HepG2 (cell line): ENCODE data around the gene ZDHHC8. TPM values are rescaled to one million over a fixed set of nuclear protein-coding genes. Genes with fewer than 3 reads are reported as not detected.

Experiments used
- ATAC-seq: fragments of 200-7000 bp; cut with Tn5 transposase; 3 replicates; pipeline ENCODE4 v1.9.1; 2020; ENCODE audit warnings: mild to moderate bottlenecking, moderate library complexity
- BruUV-seq: library from RNA; stranded (reverse); fragments of 400-500 nt; replicated peaks from 2 replicates; lab custom pipeline; 2021; lab: Mats Ljungman, UMichigan
- CTCF ChIA-PET: fragments of 300-600 bp; formaldehyde crosslinking; extraction: SDS; loops from one replicate; lab custom pipeline; 2021; ENCODE audit warnings: low total read pairs, inconsistent platforms, low intra/inter-chr PET ratio; lab: Yijun Ruan, JAX
- POLR2A ChIA-PET: fragments of 350-600 bp; sonication (Branson Sonifier 250); formaldehyde crosslinking; loops from one replicate; lab custom pipeline; 2020; ENCODE audit warnings: antibody characterized with exemption, inconsistent platforms; lab: Yijun Ruan, JAX
- DNase-seq: peaks from one replicate; pipeline ENCODE4 v3.0.0-alpha.2; 2015; ENCODE audit warnings: low spot score
- FAIRE-seq: peaks from 3 replicates; lab custom pipeline; 2011; peaks lifted over from hg19 to GRCh38; lab: Jason Lieb, UNC
- H2AFZ ChIP-seq: one replicate; pipeline ENCODE4 v1.6.1; 2011; ENCODE audit warnings: low read length, inconsistent platforms
- H3K27ac ChIP-seq: fragments of 300-600 bp; 3 replicates; pipeline ENCODE4 v1.8.0; 2011; ENCODE audit warnings: mixed run types, mild to moderate bottlenecking, mixed read lengths, low read length, inconsistent platforms; ENCODE audit not compliant: insufficient read depth; ENCODE audit errors: extremely low read length
- H3K27me3 ChIP-seq, 2 experiments: fragments of 200-600 bp in 1 of 2; 2 replicates in 1 of 2; 3 replicates in 1 of 2; pipeline versions ENCODE4 v1.6.0 to v1.8.0; 2011; ENCODE audit warnings: low read length in 2 of 2, mild to moderate bottlenecking in 2 of 2, moderate library complexity in 2 of 2, inconsistent platforms in 1 of 2; ENCODE audit not compliant: insufficient read depth in 2 of 2, control insufficient read depth in 1 of 2
- H3K36me3 ChIP-seq, 2 experiments: fragments of 200-600 bp in 1 of 2; replicated peaks in 1 of 2; 2 replicates in 1 of 2; 3 replicates in 1 of 2; pipeline versions ENCODE4 v1.5.1 to v1.8.0; 2011; ENCODE audit warnings: low read length in 2 of 2, inconsistent platforms in 1 of 2; ENCODE audit not compliant: insufficient read depth in 2 of 2, control insufficient read depth in 1 of 2
- H3K4me1 ChIP-seq: 2 replicates; pipeline ENCODE4 v1.5.1; 2012; ENCODE audit warnings: low read length, inconsistent platforms; ENCODE audit not compliant: insufficient read depth
- H3K4me2 ChIP-seq: 2 replicates; pipeline ENCODE4 v1.6.0; 2011; ENCODE audit warnings: low read depth, low read length, inconsistent platforms
- H3K4me3 ChIP-seq, 3 experiments: fragments of 200-600 bp in 1 of 3; sonication (generic), shearing (Covaris generic) in 1 of 3; replicated peaks in 1 of 3; 2 replicates each; pipeline ENCODE4 v1.5.1; 2011 to 2016; ENCODE audit warnings: low read length in 3 of 3, inconsistent platforms in 2 of 3, low read depth in 2 of 3, mild to moderate bottlenecking in 2 of 3, control low read depth in 1 of 3, mixed read lengths in 1 of 3; ENCODE audit not compliant: insufficient read depth in 1 of 3
- H3K79me2 ChIP-seq: one replicate; pipeline ENCODE4 v1.6.1; 2011; ENCODE audit warnings: low read length, inconsistent platforms; ENCODE audit not compliant: insufficient read depth
- H3K9ac ChIP-seq: 2 replicates; pipeline ENCODE4 v1.6.0; 2011; ENCODE audit warnings: mild to moderate bottlenecking, low read depth, low read length, inconsistent platforms; ENCODE audit not compliant: insufficient read depth
- H3K9me3 ChIP-seq: 2 replicates; pipeline ENCODE4 v1.5.1; 2012; ENCODE audit warnings: mild to moderate bottlenecking, low read length
- H4K20me1 ChIP-seq: 2 replicates; pipeline ENCODE4 v1.6.0; 2011; ENCODE audit warnings: inconsistent platforms, mild to moderate bottlenecking, low read length, moderate library complexity; ENCODE audit not compliant: insufficient read depth
- ADNP ChIP-seq: sonication (generic); formaldehyde crosslinking; IDR thresholded peaks from 2 replicates; pipeline ENCODE4 v1.4.0; 2020; ENCODE audit warnings: missing genetic modification reagents
- AGO2 ChIP-seq: fragments of 200-400 bp; formaldehyde crosslinking; optimal IDR thresholded peaks from 2 replicates; pipeline ENCODE3; 2017; ENCODE audit warnings: mild to moderate bottlenecking, low read depth, low read length, moderate library complexity
- ATRX ChIP-seq: sonication (generic); formaldehyde crosslinking; IDR thresholded peaks from 2 replicates; pipeline ENCODE4 v1.4.0; 2020; ENCODE audit warnings: missing genetic modification reagents, borderline replicate concordance
- ETS1 ChIP-seq: sonication (generic); formaldehyde crosslinking; IDR thresholded peaks from 2 replicates; pipeline ENCODE4 v1.4.0; 2020; ENCODE audit warnings: missing genetic modification reagents
- FOXM1 ChIP-seq: sonication (generic); formaldehyde crosslinking; IDR thresholded peaks from 2 replicates; pipeline ENCODE4 v1.5.0; 2020; ENCODE audit warnings: missing genetic modification reagents
- HNRNPH1 ChIP-seq: fragments of 200-400 bp; formaldehyde crosslinking; optimal IDR thresholded peaks from 2 replicates; pipeline ENCODE3; 2017; ENCODE audit warnings: mild to moderate bottlenecking, low read depth, low read length
- HOXA3 ChIP-seq: sonication (generic); formaldehyde crosslinking; IDR thresholded peaks from 2 replicates; pipeline ENCODE4 v1.5.0; 2020; ENCODE audit warnings: missing genetic modification reagents
- NFYC ChIP-seq: IDR thresholded peaks from 2 replicates; pipeline ENCODE4 v1.6.1; 2016; ENCODE audit warnings: missing genetic modification reagents, missing compliant biosample characterization
- REST ChIP-seq, 2 experiments: IDR thresholded peaks; 2 replicates each; pipeline ENCODE4 v1.6.1; 2011 to 2012; ENCODE audit warnings: low read length in 2 of 2, borderline replicate concordance in 1 of 2, low read depth in 1 of 2, mild to moderate bottlenecking in 1 of 2, moderate library complexity in 1 of 2
- TEAD2 ChIP-seq: sonication (generic); formaldehyde crosslinking; IDR thresholded peaks from 2 replicates; pipeline ENCODE4 v1.9.0; 2021; ENCODE audit warnings: missing genetic modification reagents
- ZBTB44 ChIP-seq: sonication (generic); formaldehyde crosslinking; IDR thresholded peaks from 2 replicates; pipeline ENCODE4 v1.4.0; 2020; ENCODE audit warnings: missing genetic modification reagents
- ZBTB7A ChIP-seq: sonication (generic); formaldehyde crosslinking; IDR thresholded peaks from 2 replicates; pipeline ENCODE4 v1.8.0; 2022; ENCODE audit warnings: mild to moderate bottlenecking, missing genetic modification reagents
- ZNF556 ChIP-seq: sonication (generic); formaldehyde crosslinking; IDR thresholded peaks from 2 replicates; pipeline ENCODE4 v1.4.0; 2020; ENCODE audit warnings: mild to moderate bottlenecking, missing genetic modification reagents, borderline replicate concordance
- ZNF704 ChIP-seq: sonication (generic); formaldehyde crosslinking; IDR thresholded peaks from 2 replicates; pipeline ENCODE4 v1.8.1; 2023; ENCODE audit warnings: mild to moderate bottlenecking, inconsistent platforms, moderate library complexity, missing genetic modification reagents, borderline replicate concordance
- ZNF746 ChIP-seq: sonication (generic); formaldehyde crosslinking; IDR thresholded peaks from 2 replicates; pipeline ENCODE4 v1.8.0; 2022; ENCODE audit warnings: mild to moderate bottlenecking, missing genetic modification reagents
- WGBS: methylation state at CpG from one replicate; pipeline ENCODE4 v1.1.6; 2017; ENCODE audit warnings: low lambda C conversion rate; 5-methylcytosine and 5-hydroxymethylcytosine counted together
- in situ Hi-C: cut with HindIII; loops from 2 replicates; pipeline ENCODE4 v1.10.0; 2017; ENCODE audit warnings: low pct_unique_long_range_greater_than_20kb; ENCODE audit not compliant: extremely low pct_ligation_motif_present
- intact Hi-C: fragments of 100-400 bp; cut with micrococcal nuclease; formaldehyde crosslinking; loops from one replicate; pipeline ENCODE4 v1.10.0; 2022; ENCODE audit not compliant: unreplicated experiment
- polyA plus RNA-seq, 8 experiments: library from polyadenylated mRNA; depleted of rRNA in 3 of 8; stranded (reverse) in 7 of 8; unstranded in 1 of 8; fragments of >200 nt; fragmentation: Illumina TruSeq in 4 of 8; extraction: Trizol in 4 of 8; gene quantifications; 2 replicates each; pipeline versions ENCODE4 v1.2.1 to v1.2.3, GENCODE V29; 2011 to 2016; ENCODE audit warnings: low read depth in 4 of 8, missing spikeins in 1 of 8, mixed read lengths in 1 of 8; ENCODE audit not compliant: insufficient read depth in 1 of 8
- total RNA-seq, 5 experiments: library from RNA; depleted of rRNA; stranded (reverse); fragments of >200 nt; fragmentation: Illumina TruSeq; extraction: Trizol; gene quantifications; 2 replicates each; pipeline ENCODE4 v1.2.3, GENCODE V29; 2016; ENCODE audit warnings: low read depth in 1 of 5

Gene ZDHHC8
- total and polyA plus RNA-seq, 2 of the 13 experiments (the other 11 are each of a cell fraction or from before 2014, with no cell fraction given), result 7.5 to 21.3 TPM

DNA sequence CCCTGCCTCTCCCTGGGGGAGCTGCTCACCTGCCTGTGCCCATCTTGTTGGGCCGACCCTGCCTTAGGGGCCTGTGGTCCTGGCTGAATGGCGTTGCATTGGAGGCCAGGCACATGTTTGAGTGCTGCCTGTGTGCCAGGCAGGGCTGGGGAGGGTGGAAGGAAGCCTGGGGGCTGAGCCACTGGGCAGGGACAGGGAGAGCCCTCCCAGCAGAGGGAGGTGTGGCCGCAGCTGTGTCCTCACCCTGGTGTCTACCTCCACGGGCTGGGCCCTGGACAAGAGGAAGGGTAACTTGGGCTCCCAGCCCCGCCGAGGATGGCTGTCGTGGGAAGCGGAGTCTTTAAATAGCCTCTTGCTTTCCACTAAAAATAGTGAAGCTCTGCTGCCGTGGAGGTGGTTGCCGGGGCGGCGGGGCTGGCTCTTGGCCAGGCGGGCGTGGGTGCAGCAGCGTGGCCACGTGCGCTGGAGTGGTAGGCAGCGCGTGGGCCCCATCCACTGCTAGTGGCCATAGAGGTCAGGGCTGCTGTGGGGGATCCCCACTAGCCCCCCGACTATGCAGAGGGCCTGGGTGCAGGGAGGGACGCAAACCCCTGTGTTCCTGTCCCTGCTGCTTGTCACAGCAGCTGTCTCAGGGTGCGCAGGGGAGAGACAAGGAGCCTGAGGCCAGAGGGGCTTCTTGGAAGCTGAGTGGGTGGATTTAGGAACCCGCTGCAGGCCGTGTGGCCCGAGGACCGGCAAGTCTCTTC lies 6.2 kb downstream of the ZDHHC8 start (continued):
- TF ChIP-seq AGO2, result no peak
- no peak for TF ChIP-seq ZBTB44 (CRISPR knock-in tag)
- no peak for TF ChIP-seq ATRX (CRISPR knock-in tag)
- no peak for TF ChIP-seq ZNF746 (CRISPR knock-in tag)
- no peak for TF ChIP-seq TEAD2 (CRISPR knock-in tag)

DNA sequence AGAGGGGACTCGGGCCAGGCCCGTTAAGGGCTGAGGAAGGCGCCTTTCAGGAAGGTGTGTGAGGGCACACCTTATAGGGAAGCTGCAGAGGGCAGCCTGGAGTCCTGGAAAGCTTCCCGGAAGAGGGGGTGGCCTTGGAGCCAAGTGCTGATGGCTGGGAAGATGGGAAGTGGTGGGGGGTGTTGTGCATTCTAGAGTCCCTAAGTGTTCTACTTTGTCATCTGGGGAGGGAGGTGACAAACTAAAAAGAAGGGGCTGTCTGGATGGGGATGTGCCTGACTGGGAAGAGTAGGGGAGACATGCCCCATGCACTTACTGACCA lies 6.8 kb downstream of the ZDHHC8 start:
- H4K20me1 ChIP-seq, result 0 out of 2 replicates have a peak, but pooled peaks cover 6% of the 10 kb centered on the region
- peaks cover 12% of the 10 kb centered on the region for H3K79me2 ChIP-seq
- DNase-seq (no peak), ATAC-seq (no peak), FAIRE-seq (no peak)
- in situ Hi-C loops (no loop called here), intact Hi-C loops (no loop called here)
- BruUV-seq, result no TSS peak
- no peak overlapping the region for H2AFZ ChIP-seq
- no peak overlapping the region for H3K9ac ChIP-seq
- no peak overlapping the region for H3K4me2 ChIP-seq
- ChIA-PET POLR2A (no interaction called here), CTCF (no interaction called here)
- peaks cover under 1% of the 10 kb centered on the region; the same call in 1 of the 2 replicates for H3K4me1 ChIP-seq
- H3K9me3 ChIP-seq, result no peaks in the 10 kb centered on the region
- H3K27ac ChIP-seq, result no peak overlapping the region
- H3K4me3 ChIP-seq, result no peak overlapping the region
- no peaks in the 10 kb centered on the region for H3K27me3 ChIP-seq
- WGBS, result 83% methylated on average over 4 of the region's 4 CpGs
- peaks cover 1 to 5% of the 10 kb centered on the region in 2 experiments; a peak in 2 of 5 replicates for H3K36me3 ChIP-seq
- TF ChIP-seq HNRNPH1 (no peak), ZBTB7A (CRISPR knock-in tag) (no peak), NFYC (CRISPR knock-in tag) (no peak), ZNF556 (CRISPR knock-in tag) (no peak), FOXM1 (CRISPR knock-in tag) (no peak), ETS1 (CRISPR knock-in tag) (no peak), REST (IDR thresholded peaks at IDR 0.05; ENCODE audit: borderline replicate concordance in 1 of 2, low read depth in 1 of 2, low read length in 2 of 2) (no peak), HOXA3 (CRISPR knock-in tag) (no peak), ADNP (CRISPR knock-in tag) (no peak), ZNF704 (CRISPR knock-in tag) (no peak)
